Liver (tissue), 3 donors: ENCODE results near the gene KCNJ10.

Experiments used
- ATF3 ChIP-seq: IDR thresholded peaks from 2 replicates; pipeline ENCODE4 v1.6.1; 2016; ENCODE audit warnings: antibody characterized with exemption
- EGR1 ChIP-seq, 2 donors: IDR thresholded peaks; 2 replicates each; pipeline ENCODE4 v1.6.1; 2016 to 2018; ENCODE audit warnings: antibody characterized with exemption in 2 of 2, low read depth in 2 of 2
- HNF4G ChIP-seq: IDR thresholded peaks from 2 replicates; pipeline ENCODE4 v1.6.1; 2016; ENCODE audit warnings: antibody characterized with exemption
- REST ChIP-seq: IDR thresholded peaks from 2 replicates; pipeline ENCODE4 v1.6.1; 2016; ENCODE audit warnings: antibody characterized with exemption, mild to moderate bottlenecking
- TAF1 ChIP-seq: conservative IDR thresholded peaks from 2 replicates; pipeline ENCODE4 v1.6.1; 2016; ENCODE audit warnings: antibody characterized with exemption, mild to moderate bottlenecking
- YY1 ChIP-seq: IDR thresholded peaks from 2 replicates; pipeline ENCODE4 v1.6.1; 2016; ENCODE audit warnings: antibody characterized with exemption, mild to moderate bottlenecking
- TF ChIP-seq, protein P1 (sequence below): fragments of 150-350 bp; IDR thresholded peaks from 2 replicates; pipeline ENCODE4 v1.5.1; 2017; ENCODE audit warnings: improper control_type of control experiment, low read depth, low read length; ENCODE audit not compliant: missing input control
- TF ChIP-seq, protein P2 (sequence below): IDR thresholded peaks from 2 replicates; pipeline ENCODE4 v1.6.1; 2016; ENCODE audit warnings: antibody characterized with exemption
- donor health status: healthy.
- donor health status: healthy.

GRCh38 chr1:160025314-160025713 is 44.6 kb downstream of the KCNJ10 start:
- no peak for TF ChIP-seq REST
- TF ChIP-seq, protein P1, sequence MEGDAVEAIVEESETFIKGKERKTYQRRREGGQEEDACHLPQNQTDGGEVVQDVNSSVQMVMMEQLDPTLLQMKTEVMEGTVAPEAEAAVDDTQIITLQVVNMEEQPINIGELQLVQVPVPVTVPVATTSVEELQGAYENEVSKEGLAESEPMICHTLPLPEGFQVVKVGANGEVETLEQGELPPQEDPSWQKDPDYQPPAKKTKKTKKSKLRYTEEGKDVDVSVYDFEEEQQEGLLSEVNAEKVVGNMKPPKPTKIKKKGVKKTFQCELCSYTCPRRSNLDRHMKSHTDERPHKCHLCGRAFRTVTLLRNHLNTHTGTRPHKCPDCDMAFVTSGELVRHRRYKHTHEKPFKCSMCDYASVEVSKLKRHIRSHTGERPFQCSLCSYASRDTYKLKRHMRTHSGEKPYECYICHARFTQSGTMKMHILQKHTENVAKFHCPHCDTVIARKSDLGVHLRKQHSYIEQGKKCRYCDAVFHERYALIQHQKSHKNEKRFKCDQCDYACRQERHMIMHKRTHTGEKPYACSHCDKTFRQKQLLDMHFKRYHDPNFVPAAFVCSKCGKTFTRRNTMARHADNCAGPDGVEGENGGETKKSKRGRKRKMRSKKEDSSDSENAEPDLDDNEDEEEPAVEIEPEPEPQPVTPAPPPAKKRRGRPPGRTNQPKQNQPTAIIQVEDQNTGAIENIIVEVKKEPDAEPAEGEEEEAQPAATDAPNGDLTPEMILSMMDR = no peak
- no peak for TF ChIP-seq YY1
- TF ChIP-seq, protein P2, sequence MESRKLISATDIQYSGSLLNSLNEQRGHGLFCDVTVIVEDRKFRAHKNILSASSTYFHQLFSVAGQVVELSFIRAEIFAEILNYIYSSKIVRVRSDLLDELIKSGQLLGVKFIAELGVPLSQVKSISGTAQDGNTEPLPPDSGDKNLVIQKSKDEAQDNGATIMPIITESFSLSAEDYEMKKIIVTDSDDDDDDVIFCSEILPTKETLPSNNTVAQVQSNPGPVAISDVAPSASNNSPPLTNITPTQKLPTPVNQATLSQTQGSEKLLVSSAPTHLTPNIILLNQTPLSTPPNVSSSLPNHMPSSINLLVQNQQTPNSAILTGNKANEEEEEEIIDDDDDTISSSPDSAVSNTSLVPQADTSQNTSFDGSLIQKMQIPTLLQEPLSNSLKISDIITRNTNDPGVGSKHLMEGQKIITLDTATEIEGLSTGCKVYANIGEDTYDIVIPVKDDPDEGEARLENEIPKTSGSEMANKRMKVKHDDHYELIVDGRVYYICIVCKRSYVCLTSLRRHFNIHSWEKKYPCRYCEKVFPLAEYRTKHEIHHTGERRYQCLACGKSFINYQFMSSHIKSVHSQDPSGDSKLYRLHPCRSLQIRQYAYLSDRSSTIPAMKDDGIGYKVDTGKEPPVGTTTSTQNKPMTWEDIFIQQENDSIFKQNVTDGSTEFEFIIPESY = no peak
- no peak for TF ChIP-seq EGR1 (IDR thresholded peaks at IDR 0.05; ENCODE audit: low read depth in 2 of 2)
- no peak for TF ChIP-seq TAF1
- no peak for TF ChIP-seq HNF4G
- no peak for TF ChIP-seq ATF3
